Gastroesophageal sphincter (tissue), 4 donors: ENCODE measurements around the gene ITGB5. TPM values are rescaled to one million over a fixed set of nuclear protein-coding genes. Genes with fewer than 3 reads are reported as not detected.

Experiments used
- ATAC-seq: fragments of 150-250 bp; one replicate; pipeline ENCODE4 v1.9.1; 2016; ENCODE audit warnings: mild to moderate bottlenecking, moderate library complexity
- H3K27ac ChIP-seq, 4 donors: fragments of 200-600 bp; sonication (generic) in 3 of 4; 1 replicate in 3 of 4; 2 replicates in 1 of 4; pipeline ENCODE4 v1.5.1; 2016 to 2019
- H3K27me3 ChIP-seq: fragments of 200-600 bp; sonication (generic); one replicate; pipeline ENCODE4 v1.5.1; 2019
- H3K36me3 ChIP-seq, 2 donors: fragments of 200-600 bp; sonication (generic); one replicate each; pipeline ENCODE4 v1.5.1; 2019; ENCODE audit warnings: control low read depth in 1 of 2
- H3K4me1 ChIP-seq, 3 donors: fragments of 200-600 bp; sonication (generic); 1 replicate in 2 of 3; 2 replicates in 1 of 3; pipeline ENCODE4 v1.5.1; 2016 to 2019; ENCODE audit warnings: control low read depth in 2 of 3
- H3K4me3 ChIP-seq, 2 donors: fragments of 200-600 bp; sonication (generic); one replicate each; pipeline ENCODE4 v1.5.1; 2019; ENCODE audit warnings: mild to moderate bottlenecking in 1 of 2, moderate library complexity in 1 of 2
- H3K9me3 ChIP-seq, 3 donors: fragments of 200-600 bp; sonication (generic); one replicate each; pipeline ENCODE4 v1.5.1; 2017 to 2019; ENCODE audit warnings: control low read depth in 2 of 3
- CTCF ChIP-seq, 4 experiments: fragments of 200-600 bp in 2 of 4; fragments of 450-650 bp in 2 of 4; sonication (generic) in 1 of 4; IDR thresholded peaks; one replicate each; pipeline ENCODE4 v1.5.1; 2017 to 2019; ENCODE audit warnings: antibody characterized with exemption in 4 of 4, mild to moderate bottlenecking in 2 of 4, moderate library complexity in 2 of 4
- EP300 ChIP-seq: sonication (generic); formaldehyde crosslinking; IDR thresholded peaks from one replicate; pipeline ENCODE4 v1.6.1; 2017; ENCODE audit warnings: antibody characterized with exemption, mild to moderate bottlenecking
- POLR2A ChIP-seq, 2 donors: fragments of 450-650 bp; IDR thresholded peaks; one replicate each; pipeline ENCODE4 v1.6.1; 2017; ENCODE audit warnings: antibody characterized with exemption in 2 of 2, mild to moderate bottlenecking in 2 of 2, moderate library complexity in 1 of 2
- POLR2AphosphoS5 ChIP-seq: sonication (generic); formaldehyde crosslinking; IDR thresholded peaks from one replicate; pipeline ENCODE4 v1.6.1; 2017; ENCODE audit warnings: antibody characterized with exemption
- WGBS, 2 donors: methylation state at CpG; one replicate each; pipeline ENCODE4 v1.1.5; 2018; ENCODE audit warnings: low coverage in 1 of 2; 5-methylcytosine and 5-hydroxymethylcytosine counted together
- total RNA-seq, 4 donors: library from RNA; depleted of rRNA; stranded (reverse); fragments of >200 nt; gene quantifications; one replicate each; pipeline ENCODE4 v1.1.0, GENCODE V29; 2016

The ITGB5 gene
- total RNA-seq, 4 donors from 2014 or later, result 125 to 312 (median 151) TPM

DNA sequence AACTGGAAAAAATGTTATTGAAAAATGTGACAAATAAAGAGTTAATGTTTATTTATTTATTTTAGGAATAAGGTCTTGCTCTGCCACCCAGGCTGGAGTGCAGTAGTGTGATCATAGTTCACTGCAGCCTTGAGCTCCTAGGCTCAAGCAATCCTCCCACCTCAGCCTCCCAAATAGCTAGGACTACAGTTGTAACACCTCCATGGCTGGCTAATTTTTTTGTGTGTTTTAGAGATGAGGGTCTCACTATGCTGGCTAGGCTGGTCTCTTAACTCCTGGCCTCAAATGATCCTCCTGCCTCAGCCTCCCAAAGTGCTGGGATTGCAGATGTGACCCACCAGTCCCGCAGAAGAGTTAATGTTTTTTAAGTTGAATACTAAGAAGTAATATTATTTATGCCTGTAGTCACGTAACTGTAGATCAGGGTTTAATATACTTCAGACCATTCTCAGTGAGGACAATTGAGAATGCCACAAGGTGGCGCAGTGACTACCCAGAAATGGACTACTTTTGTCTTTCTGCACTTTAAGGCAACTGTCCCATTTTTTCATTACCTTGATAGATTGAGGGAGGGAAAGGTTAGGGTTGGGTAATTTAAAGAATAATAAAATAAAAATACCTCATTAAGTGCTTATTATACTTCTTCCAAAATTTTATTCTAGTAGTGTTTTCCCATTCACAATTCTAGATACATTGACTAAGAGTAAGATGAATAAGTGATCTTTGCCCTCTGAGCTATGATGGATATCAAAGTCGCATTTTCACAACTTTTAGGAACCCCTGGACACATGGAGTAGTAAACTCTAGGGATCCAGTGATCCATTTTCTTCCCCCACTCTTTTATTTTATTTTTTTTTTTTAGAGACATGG, 41.4 kb upstream of the ITGB5 start:
- TF ChIP-seq POLR2A (IDR thresholded peaks at IDR 0.05), result no peak
- TF ChIP-seq CTCF (IDR thresholded peaks at IDR 0.05), result peak; percentile 63 to 83 (median 75)
- Histone ChIP-seq H3K27ac (no peak overlapping the region), H3K36me3 (no peaks in the 10 kb centered on the region), H3K9me3 (no peaks in the 10 kb centered on the region), H3K27me3 (no peaks in the 10 kb centered on the region), H3K4me3 (no peak overlapping the region), H3K4me1 (peaks cover 0 to 18% (median 0%) of the 10 kb centered on the region in 3 donors)
- 21 to 23% methylated on average over 3 to 4 of the region's 4 CpGs for WGBS, 2 donors
- ATAC-seq, result peak; percentile 50

DNA sequence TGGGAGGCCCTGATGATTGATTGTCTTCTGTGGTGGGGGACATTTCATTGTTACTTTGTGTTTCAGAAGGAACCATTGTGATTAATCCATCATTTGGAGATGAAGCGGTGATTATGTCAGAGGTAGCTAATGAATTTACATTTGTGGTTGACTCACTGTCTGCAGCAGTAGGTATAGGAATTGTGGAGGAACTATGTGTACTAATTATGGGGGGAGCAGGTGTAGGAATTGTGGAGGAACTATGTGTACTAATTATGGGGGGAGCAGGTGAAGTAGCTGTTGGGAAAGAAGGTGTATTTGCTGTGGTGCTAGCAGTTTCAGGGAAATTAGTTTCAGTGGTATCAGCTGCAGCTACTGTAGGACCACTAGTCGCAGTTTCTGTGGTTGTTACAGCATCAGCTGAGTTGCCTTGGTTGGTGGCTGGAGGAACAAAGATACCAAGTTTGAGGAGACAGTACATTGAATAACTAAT, 40.4 kb upstream of the ITGB5 start:
- TF ChIP-seq CTCF (IDR thresholded peaks at IDR 0.05), result no peak
- no peak for TF ChIP-seq EP300
- no peak for TF ChIP-seq POLR2A (IDR thresholded peaks at IDR 0.05)
- TF ChIP-seq POLR2AphosphoS5, result no peak
- Histone ChIP-seq H3K9me3 (no peaks in the 10 kb centered on the region), H3K27ac (no peak overlapping the region), H3K27me3 (no peaks in the 10 kb centered on the region), H3K4me1 (peaks cover 0 to 18% (median 0%) of the 10 kb centered on the region in 3 donors), H3K4me3 (no peak overlapping the region), H3K36me3 (no peaks in the 10 kb centered on the region)
- no peak for ATAC-seq
- WGBS, 2 donors, result 94 to 100% methylated on average over 2 of the region's 2 CpGs

GRCh38 chr3:124926426-124927101, 39.4 kb upstream of the ITGB5 start:
- no peaks in the 10 kb centered on the region for H3K27me3 ChIP-seq
- no peak for TF ChIP-seq POLR2A (IDR thresholded peaks at IDR 0.05)
- TF ChIP-seq POLR2AphosphoS5, result no peak
- TF ChIP-seq EP300, result no peak
- no peak for TF ChIP-seq CTCF (IDR thresholded peaks at IDR 0.05)
- no peak overlapping the region for H3K4me3 ChIP-seq
- H3K27ac ChIP-seq, result no peak overlapping the region
- no peaks in the 10 kb centered on the region for H3K36me3 ChIP-seq
- ATAC-seq, result no peak
- no peaks in the 10 kb centered on the region for H3K9me3 ChIP-seq
- WGBS, 2 donors, result 84 to 100% methylated on average over 2 to 4 of the region's 4 CpGs
- peaks cover 0 to 18% (median 0%) of the 10 kb centered on the region in 3 donors for H3K4me1 ChIP-seq

GRCh38 chr3:124924741-124925140, 37.6 kb upstream of the ITGB5 start:
- Histone ChIP-seq H3K27me3 (no peaks in the 10 kb centered on the region), H3K4me3 (no peak overlapping the region), H3K27ac (no peak overlapping the region), H3K36me3 (no peaks in the 10 kb centered on the region), H3K4me1 (peaks cover 0 to 13% (median 0%) of the 10 kb centered on the region in 3 donors), H3K9me3 (no peaks in the 10 kb centered on the region)
- TF ChIP-seq EP300 (no peak), POLR2A (IDR thresholded peaks at IDR 0.05) (no peak), POLR2AphosphoS5 (no peak), CTCF (IDR thresholded peaks at IDR 0.05) (no peak)
- 83 to 85% methylated on average over 1 to 2 of the region's 2 CpGs for WGBS, 2 donors
- no peak for ATAC-seq
